ENCODE measurements around the gene ADAM21. TPM values are rescaled to one million over a fixed set of nuclear protein-coding genes. Genes with fewer than 3 reads are reported as not detected.
"Not testable (repeated sequence)": the region's sequence is repeated elsewhere in the genome, so short reads cannot be mapped to it uniquely, and the experiment has no call there.

Gene ADAM21
- total RNA-seq, result 0.12 and 0.19 TPM in 2 replicates

GRCh38 chr14:70451874-70452273, at the start of gene ADAM21:
Gene ADAM21 (plus strand): TSS chr14:70452174. CDS start chr14:70457500, 5,326 bp downstream.
- DNase-seq (ENCODE audit: extremely low read depth, low read depth, low spot score), result no peak

GRCh38 chr14:70403335-70403734, 48.6 kb upstream of the ADAM21 start:
- not testable (repeated sequence) for DNase-seq (ENCODE audit: extremely low read depth, low read depth, low spot score)

- not testable (repeated sequence) for DNase-seq (ENCODE audit: extremely low read depth, low read depth, low spot score)
Observed at GRCh38 chr14:70406216-70406615, 45.8 kb upstream of the ADAM21 start.

- no peak for DNase-seq (ENCODE audit: extremely low read depth, low read depth, low spot score)
Observed at GRCh38 chr14:70407621-70408020, 44.4 kb upstream of the ADAM21 start.

GRCh38 chr14:70415788-70416187, 36.2 kb upstream of the ADAM21 start:
- DNase-seq (ENCODE audit: extremely low read depth, low read depth, low spot score), result no peak

- no peak for DNase-seq (ENCODE audit: extremely low read depth, low read depth, low spot score)
Observed at GRCh38 chr14:70416338-70416724, 35.6 kb upstream of the ADAM21 start.

DNA sequence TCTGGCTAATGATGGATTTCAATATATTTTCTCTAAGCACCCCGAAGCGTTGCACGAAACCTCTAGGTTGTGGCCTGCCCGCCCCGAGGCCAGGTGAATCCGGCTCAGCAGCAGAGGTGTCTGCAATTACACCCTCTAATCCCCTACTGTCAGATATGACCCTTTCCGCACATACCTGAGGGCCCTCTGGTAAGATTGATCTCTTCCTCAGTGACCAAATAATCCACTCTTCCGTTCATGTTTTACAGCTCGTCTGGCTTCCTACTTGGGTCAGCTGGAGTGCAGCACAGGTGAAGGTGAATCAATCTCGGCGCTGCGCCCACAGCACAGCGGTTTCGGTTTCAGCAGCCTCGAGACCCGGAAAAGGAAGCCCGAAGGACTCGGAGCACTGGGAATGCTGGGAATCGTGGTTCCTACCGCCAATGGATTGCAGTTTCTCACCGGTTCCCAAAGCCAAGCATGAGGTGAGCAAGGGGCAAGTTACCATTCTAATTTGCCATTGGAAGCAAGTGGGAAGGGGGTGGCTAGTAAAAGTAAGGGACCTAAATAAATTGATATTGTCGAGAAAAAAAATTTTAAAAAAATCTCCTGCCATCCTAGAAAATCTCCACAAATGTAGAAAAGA, 35.1 kb upstream of the ADAM21 start, which contains the start of gene SYNJ2BP:
Gene SYNJ2BP (minus strand): TSS at position 366 of the 625 bp plus-strand sequence. CDS start 127 bp downstream, at position 239.
- DNase-seq (ENCODE audit: extremely low read depth, low read depth, low spot score), result peak; percentile 22

- not testable (repeated sequence) for DNase-seq (ENCODE audit: extremely low read depth, low read depth, low spot score)
Observed at GRCh38 chr14:70419270-70419931, 32.6 kb upstream of the ADAM21 start.

- DNase-seq (ENCODE audit: extremely low read depth, low read depth, low spot score), result no peak
Observed at GRCh38 chr14:70422538-70422937, 29.4 kb upstream of the ADAM21 start.

GRCh38 chr14:70425354-70425753, 26.6 kb upstream of the ADAM21 start:
- no peak for DNase-seq (ENCODE audit: extremely low read depth, low read depth, low spot score)

DNA sequence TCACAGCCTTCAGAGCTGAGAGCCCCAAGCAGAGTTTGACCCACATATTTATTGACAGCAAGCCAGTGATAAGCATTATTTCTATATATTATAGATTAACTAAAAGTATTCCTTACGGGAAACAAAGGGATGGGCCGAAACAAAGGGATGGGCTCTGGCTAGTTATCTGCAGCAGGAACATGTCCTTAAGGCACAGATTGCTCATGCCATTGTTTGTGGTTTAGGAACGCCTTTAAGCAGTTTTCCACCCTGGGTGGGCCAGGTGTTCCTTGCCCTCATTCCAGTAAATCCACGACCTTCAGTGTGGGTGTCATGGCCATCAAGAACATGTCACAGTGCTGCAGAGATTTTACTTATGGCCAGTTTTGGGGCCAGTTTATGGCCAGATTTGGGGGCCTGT, 25.4 kb upstream of the ADAM21 start:
- not testable (repeated sequence) for DNase-seq (ENCODE audit: extremely low read depth, low read depth, low spot score)

DNA sequence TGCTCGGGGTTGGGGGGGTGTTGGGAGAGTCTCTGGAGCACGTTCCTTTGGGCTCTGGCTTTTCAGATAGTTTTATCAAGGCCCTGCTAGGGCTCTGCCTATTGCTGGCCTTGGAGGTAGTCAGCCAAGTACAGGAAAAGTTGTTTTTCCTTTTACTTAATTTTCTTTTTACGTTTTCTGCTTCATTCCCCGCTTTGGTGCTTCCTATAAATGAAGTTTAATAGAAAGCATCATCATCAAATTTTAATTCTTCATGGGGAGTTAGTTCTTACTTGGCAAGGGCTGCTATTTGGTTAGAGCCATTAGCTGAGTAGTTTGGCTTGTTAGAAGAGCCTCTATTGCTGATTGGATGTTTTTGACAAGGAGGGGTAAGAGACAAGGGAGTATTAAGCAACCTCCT, 15.1 kb upstream of the ADAM21 start:
- DNase-seq (ENCODE audit: extremely low read depth, low read depth, low spot score), result no peak

- DNase-seq (ENCODE audit: extremely low read depth, low read depth, low spot score), result no peak
Observed at GRCh38 chr14:70441641-70442040, 10.3 kb upstream of the ADAM21 start.

DNA sequence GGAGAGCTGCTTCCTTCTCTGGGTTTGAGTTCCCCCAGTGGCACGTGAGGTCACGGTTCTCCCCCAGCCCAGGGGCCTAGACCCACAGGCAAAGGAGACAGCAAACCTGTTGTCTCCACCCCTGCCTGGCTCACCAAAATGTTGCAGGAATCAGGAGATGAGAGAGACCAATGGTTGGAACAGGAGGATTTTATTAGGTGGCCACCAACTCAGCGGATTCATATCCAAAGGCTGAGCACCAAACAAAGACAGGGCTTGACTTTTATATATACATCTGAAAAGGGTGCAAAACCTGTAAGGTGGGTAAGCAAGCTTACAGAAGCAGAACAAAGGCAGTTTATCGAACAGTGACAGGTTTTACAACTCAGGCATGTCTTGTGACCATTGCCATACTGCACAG, 9.2 kb upstream of the ADAM21 start:
- DNase-seq (ENCODE audit: extremely low read depth, low read depth, low spot score), result no peak

DNA sequence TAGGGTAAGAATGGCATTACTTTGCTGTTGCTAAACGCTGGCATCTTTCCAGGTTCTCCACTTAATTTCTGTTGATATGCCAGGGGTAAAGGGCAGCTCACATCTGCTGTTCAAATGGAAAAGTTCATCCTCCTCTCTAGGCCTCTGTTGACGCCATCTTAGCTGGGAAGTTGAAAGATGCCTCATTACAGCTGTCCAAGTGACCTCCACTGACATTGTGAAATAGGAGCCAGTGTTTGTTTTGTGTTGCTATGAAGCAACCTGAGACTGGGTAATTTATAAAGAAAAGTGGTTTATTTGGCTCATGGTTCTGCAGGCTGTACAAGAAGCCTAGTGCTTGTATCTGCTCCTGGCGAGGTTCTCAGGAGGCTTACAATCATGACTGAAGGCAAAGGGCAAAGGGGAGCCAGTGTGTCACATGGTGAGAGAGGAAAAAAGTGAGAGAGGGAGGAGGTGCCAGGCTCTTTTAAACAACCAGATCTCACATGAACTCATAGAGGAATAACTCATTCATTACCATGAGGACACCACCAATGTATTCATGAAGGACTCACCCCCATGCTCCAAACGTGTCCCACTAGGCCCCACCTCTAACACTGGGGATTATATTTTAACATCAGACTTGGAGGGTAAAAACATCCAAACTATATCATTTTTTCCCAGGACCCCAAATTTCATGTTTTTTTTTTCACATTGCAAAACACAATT, 3.2 kb upstream of the ADAM21 start:
- no peak for DNase-seq (ENCODE audit: extremely low read depth, low read depth, low spot score)

DNA sequence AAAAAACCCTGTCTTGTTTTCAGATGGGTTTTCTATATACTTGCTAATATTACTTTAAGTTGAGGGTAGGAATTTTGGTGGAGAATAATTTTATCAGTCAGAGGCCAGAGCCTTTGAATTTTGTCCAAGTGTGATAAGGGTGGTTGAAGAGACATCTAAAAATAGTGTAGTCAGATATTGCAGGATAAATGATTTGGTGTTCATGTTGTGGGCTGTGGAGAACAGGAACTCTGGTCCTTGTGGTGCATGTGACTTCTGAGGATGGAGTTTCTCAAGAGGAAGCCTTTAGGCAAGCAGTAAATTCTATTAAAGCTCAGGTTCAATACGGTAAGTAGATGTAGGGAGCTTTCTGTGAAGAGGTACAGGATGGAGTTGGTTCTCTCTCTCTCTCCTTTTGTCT, 2.8 kb downstream of the ADAM21 start:
- DNase-seq (ENCODE audit: extremely low read depth, low read depth, low spot score), result no peak

- no peak for DNase-seq (ENCODE audit: extremely low read depth, low read depth, low spot score)
Observed at GRCh38 chr14:70468731-70469130, 16.8 kb downstream of the ADAM21 start.

DNA sequence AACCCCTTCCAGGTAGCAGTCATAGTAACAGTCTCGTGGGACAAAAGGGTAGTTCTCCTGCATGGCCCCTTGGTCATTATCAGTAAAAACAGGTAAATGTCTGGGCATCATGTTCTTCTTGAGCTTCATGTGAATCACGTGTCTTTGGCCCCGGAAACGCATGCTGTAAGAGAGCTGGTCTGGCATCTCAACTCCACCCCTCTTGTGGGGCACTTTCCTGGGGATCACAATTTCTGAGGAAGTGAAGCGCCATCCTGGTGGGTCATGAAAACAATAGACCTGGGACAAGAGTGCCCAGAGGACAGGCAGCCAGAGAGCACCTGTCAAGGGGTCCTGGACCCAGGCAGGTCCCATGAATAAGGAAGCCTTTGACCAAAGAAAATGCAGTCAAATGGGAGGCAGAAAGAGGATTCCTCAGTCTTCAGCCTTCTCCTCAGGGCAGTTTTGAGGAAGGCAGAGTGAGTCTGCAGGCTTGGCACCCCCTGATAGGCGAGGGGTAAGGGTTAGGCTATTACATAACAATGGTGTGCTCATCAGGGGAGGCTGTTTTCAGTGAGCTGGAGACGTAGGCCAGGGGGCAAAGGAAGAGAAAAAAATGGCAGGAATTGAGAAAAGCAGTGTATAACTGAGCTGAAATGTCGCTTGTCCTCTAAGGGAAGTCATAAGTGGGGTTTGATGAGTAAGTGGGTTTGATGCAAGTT, 19.0 kb downstream of the ADAM21 start:
- DNase-seq (ENCODE audit: extremely low read depth, low read depth, low spot score), result not testable (repeated sequence)

DNA sequence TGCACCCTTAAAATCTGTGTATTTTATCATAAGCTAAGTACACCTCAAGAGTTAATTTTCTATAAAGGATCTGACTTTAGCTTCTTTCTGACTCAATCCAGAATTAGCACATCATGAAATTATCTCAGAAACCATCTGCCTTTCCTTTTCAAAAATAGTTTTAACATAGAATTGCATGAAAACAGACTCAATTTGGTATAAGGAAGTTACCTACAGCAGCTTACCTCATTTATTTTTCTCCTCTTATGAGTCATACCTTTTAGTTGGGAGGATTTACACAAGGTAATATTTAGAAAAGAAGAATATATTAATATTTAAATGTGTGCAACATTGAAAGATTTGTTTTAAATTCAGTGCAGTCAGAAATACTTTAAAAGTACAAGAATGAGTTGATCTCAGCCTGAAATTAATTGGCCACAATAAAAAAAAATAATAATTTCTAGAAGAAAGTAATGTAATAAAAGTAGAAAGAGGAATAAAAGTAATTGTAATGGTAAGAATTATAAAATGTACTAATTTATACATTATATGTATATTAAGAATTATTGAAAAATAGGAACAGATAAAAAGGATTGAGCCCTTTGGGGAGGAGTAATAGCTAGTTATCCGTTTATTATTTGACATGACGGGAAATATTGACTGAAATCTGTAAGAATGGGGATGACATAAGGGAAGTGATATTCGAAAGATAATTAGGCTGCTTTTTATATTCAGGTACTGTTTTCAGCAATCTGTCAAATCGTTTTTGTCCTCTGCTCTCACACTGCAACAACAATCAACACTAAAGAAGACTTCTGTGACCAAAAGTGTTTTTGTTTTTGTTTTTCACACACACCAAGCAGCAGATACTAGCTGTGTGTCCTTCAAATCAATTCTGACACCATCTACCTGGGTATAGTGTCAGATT, 20.5 kb downstream of the ADAM21 start:
- DNase-seq (ENCODE audit: extremely low read depth, low read depth, low spot score), result no peak

DNA sequence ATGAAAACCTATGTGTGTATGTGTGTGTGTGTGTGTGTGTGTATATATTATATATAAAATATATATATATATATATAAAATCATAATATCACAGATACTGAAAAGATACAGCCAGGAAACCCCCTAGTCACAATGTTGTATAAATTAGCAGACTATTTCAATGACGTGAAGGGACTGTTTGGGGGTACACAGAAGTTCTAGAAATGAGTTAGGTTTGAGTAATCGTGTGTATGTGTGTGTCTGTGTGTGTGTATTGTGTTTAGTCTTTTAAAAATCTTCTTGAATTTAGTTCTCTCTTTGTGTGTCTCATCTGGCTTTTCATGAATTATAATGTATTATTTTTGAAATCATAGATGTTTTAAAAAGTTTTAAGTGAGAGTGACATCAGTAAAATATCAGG, 21.9 kb downstream of the ADAM21 start:
- DNase-seq (ENCODE audit: extremely low read depth, low read depth, low spot score), result no peak
